ENCODE data around the gene DBF4B.
A peak's percentile ranks its signal among the peaks of the same experiment; 100 is the strongest.

The DBF4B gene

DNA sequence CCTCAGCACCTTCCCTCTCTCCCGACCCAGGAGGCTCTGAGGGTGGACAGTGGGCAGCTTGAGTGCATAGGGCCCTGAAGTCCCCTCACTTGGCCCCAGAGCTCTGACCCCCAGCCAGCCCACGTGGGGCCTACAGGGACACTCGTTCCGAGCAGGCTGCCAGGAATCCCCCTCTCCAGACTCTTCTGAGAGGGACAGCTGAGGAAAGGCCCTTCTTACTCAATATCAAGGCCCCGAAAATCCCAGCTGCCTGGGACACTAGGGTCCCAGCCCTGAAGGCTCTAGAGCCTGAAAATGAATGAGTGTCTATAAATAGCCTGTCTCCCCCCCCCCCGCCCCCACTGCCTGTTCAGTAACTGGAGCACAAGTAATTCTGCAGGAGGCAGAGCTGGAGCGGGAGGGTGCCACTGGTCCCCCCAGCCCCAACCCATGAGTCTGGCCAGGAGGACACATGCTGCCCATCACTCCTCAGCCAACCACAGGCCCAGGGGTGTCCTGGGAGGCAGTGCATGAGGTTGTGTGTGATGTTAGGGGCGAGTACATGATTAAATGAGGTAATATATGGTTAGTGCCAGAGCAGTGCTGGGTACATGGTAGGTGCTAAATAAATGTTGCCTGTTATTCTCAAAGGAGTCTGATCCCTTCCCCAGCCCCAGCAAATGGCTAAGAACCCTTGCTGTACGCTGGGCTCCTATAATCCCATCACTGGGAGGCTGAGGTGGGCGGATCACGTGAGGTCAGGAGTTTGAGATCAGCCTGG is 61.9 kb downstream of the DBF4B start:
- in situ Hi-C loops (cut with HindIII; ENCODE audit: low pct_ligation_motif_present, low pct_unique_long_range_greater_than_20kb, low sequenced_read_pairs), result loop anchor here (25.0 kb wide), 1 partner anchor 92 kb away; no protein-coding TSS in a partner anchor
- no peak for DNase-seq

DNA sequence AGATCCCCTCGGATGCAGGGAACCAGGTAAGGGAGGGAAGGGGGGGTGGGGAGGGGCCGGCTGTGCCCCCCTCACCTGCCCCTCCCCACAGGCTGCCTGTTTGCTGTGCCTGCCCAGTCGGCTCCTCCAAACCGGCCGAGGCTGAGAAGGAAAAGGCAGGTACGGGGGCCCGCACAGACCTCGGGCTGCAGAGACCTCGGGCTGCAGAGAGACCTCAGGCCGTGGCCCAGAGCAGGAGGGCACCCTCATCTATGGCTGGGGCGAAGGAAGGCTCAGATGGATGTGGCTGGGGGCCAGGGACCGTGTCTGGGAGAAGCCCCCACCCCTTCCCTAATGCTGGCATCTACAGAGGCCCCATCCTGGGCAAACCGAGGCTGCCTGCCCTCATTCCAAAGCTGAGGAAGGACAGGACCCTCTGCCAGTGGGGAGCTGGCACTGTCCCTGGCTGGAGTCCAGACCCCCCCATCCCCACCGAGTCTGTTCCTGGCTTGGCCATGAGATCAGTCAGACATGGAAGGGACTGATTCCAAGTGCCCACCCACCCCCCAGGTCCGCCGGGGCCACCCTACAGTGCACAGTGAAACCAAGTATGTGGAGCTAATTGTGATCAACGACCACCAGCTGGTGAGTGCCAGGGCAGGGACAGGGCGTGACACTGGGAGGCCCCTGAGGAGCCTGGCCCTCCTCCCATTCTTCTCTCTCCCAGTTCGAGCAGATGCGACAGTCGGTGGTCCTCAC is 64.0 kb downstream of the DBF4B start:
- in situ Hi-C loops (cut with HindIII; ENCODE audit: low pct_ligation_motif_present, low pct_unique_long_range_greater_than_20kb, low sequenced_read_pairs), result loop anchor here (25.0 kb wide), 1 partner anchor 90 kb away; no protein-coding TSS in a partner anchor
- DNase-seq, result no peak

DNA sequence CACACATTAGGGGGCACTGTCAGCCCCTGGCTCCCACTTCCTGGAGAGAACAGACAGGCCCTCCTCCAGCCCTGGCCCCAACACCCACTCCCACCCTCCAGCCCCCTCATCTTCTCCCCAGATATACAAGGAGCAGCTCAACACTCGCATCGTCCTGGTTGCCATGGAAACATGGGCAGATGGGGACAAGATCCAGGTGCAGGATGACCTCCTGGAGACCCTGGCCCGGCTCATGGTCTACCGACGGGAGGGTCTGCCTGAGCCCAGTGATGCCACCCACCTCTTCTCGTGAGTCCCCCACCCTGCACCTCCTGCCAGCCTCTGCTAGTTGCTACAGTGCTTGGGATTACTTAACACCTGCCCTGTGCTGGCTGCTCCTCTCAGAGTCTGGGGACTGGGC is 64.7 kb downstream of the DBF4B start:
- in situ Hi-C loops (cut with HindIII; ENCODE audit: low pct_ligation_motif_present, low pct_unique_long_range_greater_than_20kb, low sequenced_read_pairs), result loop anchor here (25.0 kb wide), 1 partner anchor 89 kb away; no protein-coding TSS in a partner anchor
- DNase-seq, result no peak

DNA sequence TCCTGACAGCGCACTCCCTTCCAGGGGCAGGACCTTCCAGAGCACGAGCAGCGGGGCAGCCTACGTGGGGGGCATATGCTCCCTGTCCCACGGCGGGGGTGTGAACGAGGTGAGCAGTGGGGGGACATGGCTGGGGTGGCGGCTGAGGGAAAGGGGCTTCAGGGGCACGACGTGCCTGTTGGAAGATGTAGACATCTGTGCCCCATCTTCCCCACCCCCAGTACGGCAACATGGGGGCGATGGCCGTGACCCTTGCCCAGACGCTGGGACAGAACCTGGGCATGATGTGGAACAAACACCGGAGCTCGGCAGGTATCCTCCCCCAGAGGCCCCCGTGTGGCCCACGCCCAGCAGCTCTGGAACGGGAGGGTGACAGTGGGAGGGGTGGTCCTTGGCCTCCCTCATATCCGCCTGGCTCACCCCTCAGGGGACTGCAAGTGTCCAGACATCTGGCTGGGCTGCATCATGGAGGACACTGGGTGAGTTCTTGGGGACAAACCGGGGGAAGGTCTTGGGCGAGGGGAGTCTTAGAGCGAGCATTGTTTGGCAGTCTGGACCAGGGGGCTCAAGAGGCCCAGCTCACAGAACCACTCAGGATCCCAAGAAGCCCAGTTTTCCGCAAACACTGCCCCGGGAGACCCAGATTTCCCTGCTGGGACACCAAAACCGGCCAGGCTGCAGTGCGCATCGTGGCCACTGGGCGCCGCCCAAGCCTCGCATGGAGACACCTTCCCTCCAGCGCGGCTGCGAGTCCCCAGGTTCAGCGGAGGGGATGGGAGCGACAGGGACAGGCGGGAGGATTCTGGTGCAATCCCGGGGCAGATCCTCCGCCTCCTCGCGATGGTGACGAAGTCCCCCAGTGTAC is 66.0 kb downstream of the DBF4B start:
- peak; percentile 90 for DNase-seq
- in situ Hi-C loops (cut with HindIII; ENCODE audit: low pct_ligation_motif_present, low pct_unique_long_range_greater_than_20kb, low sequenced_read_pairs), result loop anchor here (25.0 kb wide), 1 partner anchor 88 kb away; no protein-coding TSS in a partner anchor

DNA sequence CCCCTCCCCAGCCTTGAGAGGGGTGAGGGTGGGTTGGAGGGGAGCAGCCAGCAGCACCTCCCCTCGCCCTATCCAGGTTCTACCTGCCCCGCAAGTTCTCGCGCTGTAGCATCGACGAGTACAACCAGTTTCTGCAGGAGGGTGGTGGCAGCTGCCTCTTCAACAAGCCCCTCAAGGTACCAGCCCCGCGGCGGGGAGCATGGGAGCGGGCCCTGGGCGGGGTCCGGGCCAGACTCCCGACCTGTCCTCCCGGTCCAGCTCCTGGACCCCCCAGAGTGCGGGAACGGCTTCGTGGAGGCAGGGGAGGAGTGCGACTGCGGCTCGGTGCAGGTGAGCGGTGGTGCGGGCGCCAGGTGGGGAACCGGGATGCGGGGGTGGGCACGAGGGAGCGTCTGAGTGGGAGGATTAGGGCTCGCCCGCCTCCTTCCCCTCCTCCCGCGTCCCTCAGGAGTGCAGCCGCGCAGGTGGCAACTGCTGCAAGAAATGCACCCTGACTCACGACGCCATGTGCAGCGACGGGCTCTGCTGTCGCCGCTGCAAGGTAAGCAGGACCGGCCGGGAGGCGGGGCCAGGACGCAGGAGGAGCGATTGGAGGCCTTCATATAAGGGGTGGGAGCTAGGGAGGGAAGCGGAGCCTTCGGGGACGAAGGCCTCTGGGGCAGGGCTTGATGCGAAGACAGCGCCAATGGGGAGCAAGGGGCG is 66.8 kb downstream of the DBF4B start:
- peak; percentile 99 for DNase-seq
- in situ Hi-C loops (cut with HindIII; ENCODE audit: low pct_ligation_motif_present, low pct_unique_long_range_greater_than_20kb, low sequenced_read_pairs), result no loop called here

DNA sequence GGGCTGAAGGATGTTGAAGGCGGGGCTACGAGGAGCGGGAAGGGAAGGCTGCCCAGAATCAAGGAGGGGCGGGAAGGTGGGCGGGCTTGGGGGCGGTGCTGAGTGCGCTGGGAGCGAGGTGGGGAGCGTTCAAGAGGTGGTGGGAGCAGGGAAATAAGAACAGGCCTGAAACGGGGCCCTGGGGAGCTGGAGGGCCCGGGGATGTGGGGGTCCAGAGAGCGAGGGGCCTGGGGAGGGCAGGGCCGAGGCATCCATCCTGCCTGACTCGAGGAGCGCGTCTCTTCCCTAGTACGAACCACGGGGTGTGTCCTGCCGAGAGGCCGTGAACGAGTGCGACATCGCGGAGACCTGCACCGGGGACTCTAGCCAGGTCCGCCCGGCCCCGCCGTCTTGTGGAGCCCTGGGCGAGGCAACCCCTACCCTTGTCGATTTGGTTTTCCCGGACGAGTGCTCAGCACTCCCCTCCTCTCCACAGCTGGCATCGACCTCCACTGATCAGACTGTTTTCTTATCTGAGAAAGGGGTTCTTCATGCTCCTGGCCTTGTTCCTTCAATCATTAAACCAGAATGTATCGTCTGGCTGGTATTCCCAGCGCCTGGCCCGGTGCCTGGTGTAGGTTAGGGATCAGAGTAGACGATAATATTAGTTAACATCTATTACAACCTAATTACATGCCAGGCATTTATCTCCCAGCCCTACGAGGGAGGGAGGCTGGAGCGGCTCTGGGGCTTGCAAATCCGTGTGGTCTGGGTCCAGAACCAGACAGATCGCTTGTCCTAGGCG is 67.6 kb downstream of the DBF4B start:
- no peak for DNase-seq
- in situ Hi-C loops (cut with HindIII; ENCODE audit: low pct_ligation_motif_present, low pct_unique_long_range_greater_than_20kb, low sequenced_read_pairs), result no loop called here

DNA sequence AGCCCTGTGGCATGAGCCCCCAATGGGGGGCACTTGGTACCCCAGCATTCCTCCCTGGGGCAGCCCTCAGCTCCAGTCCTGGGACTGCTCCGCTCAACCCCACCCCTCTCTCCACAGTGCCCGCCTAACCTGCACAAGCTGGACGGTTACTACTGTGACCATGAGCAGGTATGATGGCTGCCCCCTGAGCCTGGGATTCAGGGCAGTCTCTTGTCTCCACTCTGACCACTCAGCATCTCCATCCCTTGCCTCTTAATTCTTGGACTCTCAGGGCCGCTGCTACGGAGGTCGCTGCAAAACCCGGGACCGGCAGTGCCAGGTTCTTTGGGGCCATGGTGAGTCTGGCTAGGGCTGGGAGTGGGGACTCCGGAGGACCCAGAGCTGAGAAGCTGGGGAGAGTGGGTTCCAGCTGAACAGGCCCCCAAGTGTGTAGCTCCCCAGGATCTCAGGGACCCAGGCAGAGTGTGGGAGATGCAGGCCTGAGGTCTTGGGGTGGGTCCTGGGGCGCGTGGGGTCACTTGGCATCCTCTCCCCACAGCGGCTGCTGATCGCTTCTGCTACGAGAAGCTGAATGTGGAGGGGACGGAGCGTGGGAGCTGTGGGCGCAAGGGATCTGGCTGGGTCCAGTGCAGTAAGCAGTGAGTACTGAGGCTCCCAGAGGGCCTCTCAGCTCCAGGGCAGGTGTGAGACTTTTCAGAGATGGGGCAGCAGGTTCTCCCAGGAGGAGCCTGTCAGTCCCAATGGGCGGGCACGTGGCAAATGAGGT is 68.3 kb downstream of the DBF4B start:
- DNase-seq, result no peak
- in situ Hi-C loops (cut with HindIII; ENCODE audit: low pct_ligation_motif_present, low pct_unique_long_range_greater_than_20kb, low sequenced_read_pairs), result no loop called here

DNA sequence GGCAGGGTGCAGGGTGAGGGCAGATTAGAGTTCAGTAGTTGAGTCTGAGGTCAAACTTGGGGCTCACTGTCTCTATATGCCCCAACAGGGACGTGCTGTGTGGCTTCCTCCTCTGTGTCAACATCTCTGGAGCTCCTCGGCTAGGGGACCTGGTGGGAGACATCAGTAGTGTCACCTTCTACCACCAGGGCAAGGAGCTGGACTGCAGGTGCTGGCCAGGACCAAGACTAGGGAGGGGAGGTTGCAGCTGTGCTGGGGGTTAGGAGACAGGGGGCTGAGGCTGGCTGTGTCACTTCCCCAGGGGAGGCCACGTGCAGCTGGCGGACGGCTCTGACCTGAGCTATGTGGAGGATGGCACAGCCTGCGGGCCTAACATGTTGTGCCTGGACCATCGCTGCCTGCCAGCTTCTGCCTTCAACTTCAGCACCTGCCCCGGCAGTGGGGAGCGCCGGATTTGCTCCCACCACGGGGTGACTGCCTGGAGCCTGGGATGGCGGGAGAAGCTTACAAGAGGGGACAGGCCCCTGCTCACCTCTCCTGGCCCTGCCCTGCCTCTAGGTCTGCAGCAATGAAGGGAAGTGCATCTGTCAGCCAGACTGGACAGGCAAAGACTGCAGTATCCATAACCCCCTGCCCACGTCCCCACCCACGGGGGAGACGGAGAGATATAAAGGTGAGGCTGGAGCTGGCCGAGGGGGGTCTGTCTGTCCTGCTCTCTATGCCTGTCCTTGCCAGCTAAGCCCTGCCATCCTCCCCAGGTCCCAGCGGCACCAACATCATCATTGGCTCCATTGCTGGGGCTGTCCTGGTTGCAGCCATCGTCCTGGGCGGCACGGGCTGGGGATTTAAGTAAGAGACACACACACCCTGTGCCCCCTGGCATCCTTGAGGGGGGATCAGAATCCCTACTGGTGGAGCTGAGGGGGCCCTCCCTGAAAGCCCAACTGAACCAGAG is 69.2 kb downstream of the DBF4B start:
- in situ Hi-C loops (cut with HindIII; ENCODE audit: low pct_ligation_motif_present, low pct_unique_long_range_greater_than_20kb, low sequenced_read_pairs), result no loop called here
- no peak for DNase-seq

DNA sequence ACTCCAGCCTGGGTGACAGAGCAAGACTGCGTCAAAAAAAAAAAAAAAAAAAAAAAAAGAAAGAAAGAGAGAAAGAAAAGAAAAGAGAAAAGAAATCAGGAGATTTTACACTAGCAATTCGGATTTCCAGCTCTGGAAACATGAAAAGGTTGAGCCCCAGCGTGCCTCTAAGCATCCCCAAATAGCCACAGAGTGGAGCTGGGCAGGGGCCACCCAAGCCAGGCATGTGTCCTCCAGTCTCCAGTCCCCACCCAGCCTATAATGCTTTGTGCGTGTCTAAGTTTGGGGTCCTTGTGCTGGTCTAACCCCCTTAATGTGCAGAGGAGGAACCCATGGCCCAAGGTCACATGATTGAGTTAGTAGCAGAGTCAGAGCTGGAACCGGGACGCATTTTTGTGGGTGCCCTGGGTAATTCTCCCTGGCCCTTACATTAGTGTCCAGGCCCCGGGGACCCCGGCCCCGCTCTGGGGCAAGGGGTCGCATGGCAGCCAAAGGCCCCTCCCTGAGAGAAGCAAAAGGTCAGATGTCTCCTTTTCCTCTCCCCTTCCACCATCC is 70.3 kb downstream of the DBF4B start:
- in situ Hi-C loops (cut with HindIII; ENCODE audit: low pct_ligation_motif_present, low pct_unique_long_range_greater_than_20kb, low sequenced_read_pairs), result no loop called here
- no peak for DNase-seq

DNA sequence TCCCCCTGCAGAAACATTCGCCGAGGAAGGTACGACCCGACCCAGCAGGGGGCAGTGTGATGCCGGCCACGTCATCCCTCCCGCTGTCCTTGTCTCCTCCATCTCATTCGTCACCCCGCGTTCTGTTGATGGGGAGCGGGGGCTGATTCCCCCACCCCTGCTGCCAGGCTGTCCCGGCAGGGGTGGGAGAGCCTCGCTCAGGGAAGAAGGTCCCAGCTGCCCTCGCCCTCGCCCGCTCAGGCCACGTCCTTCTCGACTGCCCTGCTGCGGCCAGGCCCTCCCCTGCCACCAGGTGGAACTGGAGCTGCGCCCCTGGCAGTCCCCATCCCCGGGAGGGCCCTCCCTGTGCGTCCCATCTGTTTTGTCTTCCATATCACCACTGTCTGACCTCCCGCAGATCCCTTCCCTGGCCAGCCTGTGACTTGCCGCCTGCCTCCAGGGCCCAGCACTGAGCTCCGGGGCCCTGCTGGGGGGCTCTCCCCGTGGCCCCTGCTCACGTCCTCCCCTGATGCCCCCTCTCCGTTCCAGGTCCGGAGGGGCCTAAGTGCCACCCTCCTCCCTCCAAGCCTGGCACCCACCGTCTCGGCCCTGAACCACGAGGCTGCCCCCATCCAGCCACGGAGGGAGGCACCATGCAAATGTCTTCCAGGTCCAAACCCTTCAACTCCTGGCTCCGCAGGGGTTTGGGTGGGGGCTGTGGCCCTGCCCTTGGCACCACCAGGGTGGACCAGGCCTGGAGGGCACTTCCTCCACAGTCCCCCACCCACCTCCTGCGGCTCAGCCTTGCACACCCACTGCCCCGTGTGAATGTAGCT is 71.0 kb downstream of the DBF4B start:
- DNase-seq, result peak; percentile 80
- in situ Hi-C loops (cut with HindIII; ENCODE audit: low pct_ligation_motif_present, low pct_unique_long_range_greater_than_20kb, low sequenced_read_pairs), result no loop called here

DNA sequence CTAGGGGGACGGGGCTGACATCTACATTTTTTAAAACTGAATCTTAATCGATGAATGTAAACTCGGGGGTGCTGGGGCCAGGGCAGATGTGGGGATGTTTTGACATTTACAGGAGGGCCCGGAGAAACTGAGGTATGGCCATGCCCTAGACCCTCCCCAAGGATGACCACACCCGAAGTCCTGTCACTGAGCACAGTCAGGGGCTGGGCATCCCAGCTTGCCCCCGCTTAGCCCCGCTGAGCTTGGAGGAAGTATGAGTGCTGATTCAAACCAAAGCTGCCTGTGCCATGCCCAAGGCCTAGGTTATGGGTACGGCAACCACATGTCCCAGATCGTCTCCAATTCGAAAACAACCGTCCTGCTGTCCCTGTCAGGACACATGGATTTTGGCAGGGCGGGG is 71.7 kb downstream of the DBF4B start:
- no peak for DNase-seq
- in situ Hi-C loops (cut with HindIII; ENCODE audit: low pct_ligation_motif_present, low pct_unique_long_range_greater_than_20kb, low sequenced_read_pairs), result no loop called here

DNA sequence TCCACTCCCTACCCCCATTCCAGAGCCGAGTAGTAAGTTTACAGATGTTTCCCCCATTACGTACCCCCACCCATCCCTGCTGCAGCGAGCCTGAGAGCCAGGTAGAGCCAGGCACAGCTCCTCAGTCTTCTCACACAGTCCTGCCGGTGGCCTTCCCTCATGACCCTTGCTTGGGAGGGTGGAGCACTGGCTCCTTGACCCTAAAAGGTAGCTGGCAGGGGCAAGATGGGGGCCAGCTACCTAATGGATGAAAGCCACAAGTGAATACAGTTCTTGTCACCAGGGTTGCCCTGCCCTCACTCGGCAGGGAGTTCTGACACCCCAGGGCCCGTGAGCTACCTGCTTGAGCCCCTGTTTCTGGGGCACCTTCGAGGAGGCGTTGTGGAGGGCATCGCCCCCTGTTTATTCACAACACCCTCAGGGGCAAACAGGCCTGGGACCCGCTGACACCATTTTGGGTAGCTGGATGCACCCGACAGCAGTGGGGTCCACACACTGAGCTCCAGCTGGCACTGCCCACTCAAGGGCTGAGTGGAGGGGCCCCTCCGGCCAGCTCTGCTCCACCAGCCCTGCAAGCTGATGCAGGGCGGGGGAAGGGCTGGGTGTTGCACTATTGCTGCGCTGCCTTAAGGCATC is 72.5 kb downstream of the DBF4B start:
- no peak for DNase-seq
- in situ Hi-C loops (cut with HindIII; ENCODE audit: low pct_ligation_motif_present, low pct_unique_long_range_greater_than_20kb, low sequenced_read_pairs), result no loop called here

DNA sequence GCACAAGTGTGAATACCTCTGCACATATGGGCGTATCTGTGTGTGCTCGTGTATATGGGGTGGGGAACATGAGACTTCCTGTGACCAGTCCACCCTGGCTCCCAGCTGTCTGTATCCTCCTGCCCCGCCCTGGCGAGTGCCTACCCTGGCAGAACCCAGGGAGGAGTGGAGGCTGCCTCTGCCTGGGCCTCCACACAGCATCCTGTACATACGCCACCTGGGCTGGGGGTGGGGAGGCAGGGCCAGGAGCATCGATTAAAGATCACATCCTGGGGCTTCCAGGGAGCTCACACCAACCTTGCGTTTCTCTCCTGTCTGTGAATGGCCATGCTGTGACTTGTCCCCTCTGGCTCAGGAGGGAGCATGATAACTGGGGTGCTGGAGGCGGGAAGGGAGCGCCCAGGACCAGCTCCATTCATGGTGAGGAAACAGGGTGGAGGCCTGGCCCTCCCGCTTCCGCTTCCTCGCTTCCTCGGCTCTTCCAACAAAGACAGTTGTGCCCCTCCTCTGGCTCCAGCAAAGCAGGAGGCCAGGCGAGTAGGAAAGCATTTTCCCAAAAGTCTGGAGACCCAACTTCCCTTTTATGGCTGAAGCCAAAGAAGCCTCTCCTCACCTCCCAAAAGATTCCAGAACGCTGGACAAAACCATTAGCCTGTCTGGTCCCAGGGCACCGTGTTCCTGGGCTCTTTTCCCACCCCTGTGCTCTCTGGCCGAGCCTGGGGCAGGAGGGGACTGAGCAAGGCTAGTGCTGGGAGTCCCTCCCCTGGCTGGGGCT is 73.3 kb downstream of the DBF4B start:
- DNase-seq, result no peak
- in situ Hi-C loops (cut with HindIII; ENCODE audit: low pct_ligation_motif_present, low pct_unique_long_range_greater_than_20kb, low sequenced_read_pairs), result no loop called here

DNA sequence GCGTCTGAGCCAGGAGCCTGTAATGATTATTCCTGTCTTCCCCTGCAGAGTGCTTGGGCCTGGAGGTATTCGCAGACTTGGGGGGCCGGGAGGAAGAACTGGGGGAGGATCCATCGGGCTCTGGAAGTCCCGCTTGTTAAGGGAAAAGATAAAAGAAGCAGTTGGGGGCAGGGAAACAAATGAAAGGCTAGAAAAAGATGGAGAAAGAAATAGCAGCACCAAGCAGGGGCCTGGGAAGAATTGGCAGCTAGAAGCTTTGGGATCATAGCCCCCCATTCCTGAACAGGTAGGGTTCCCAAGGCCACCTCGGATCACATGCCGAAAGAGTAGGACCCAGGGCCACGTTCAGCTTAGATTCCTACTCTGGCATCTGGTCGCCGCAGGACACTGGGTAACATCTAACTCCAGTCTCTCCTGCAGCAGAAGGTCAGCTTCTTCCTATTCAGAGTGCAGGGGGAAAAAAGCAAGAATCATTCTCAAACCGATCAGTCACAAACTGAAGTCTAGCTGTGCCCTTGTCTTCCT is 73.9 kb downstream of the DBF4B start:
- in situ Hi-C loops (cut with HindIII; ENCODE audit: low pct_ligation_motif_present, low pct_unique_long_range_greater_than_20kb, low sequenced_read_pairs), result no loop called here
- no peak for DNase-seq

Measured in ACHN (cell line).